Keratinocyte (primary cell): Measurements from ENCODE around the gene MLLT1. TPM values are rescaled to one million over a fixed set of nuclear protein-coding genes. Genes with fewer than 3 reads are reported as not detected.

Experiments used
- DNase-seq: peaks from one replicate; pipeline ENCODE4 v3.0.0-alpha.2; 2011; ENCODE audit warnings: low read depth, missing footprints, low spot score
- FAIRE-seq: peaks from 2 replicates; lab custom pipeline; 2011; peaks lifted over from hg19 to GRCh38; lab: Jason Lieb, UNC
- H2AFZ ChIP-seq: 2 replicates; pipeline ENCODE4 v1.6.0; 2012; ENCODE audit warnings: low read length, control low read depth, inconsistent platforms; ENCODE audit not compliant: control insufficient read depth
- H3K27ac ChIP-seq: 2 replicates; pipeline ENCODE4 v1.5.1; 2011; ENCODE audit warnings: low read length; ENCODE audit not compliant: control insufficient read depth, insufficient read depth
- H3K27me3 ChIP-seq: 3 replicates; pipeline ENCODE4 v1.6.0; 2011; ENCODE audit warnings: low read length; ENCODE audit not compliant: control insufficient read depth, insufficient read depth; ENCODE audit errors: extremely low read depth
- H3K36me3 ChIP-seq, 2 experiments: 2 replicates in 1 of 2; 3 replicates in 1 of 2; pipeline ENCODE4 v1.5.1; 2011; ENCODE audit warnings: low read length in 2 of 2, mild to moderate bottlenecking in 1 of 2; ENCODE audit not compliant: control insufficient read depth in 2 of 2, insufficient read depth in 2 of 2; ENCODE audit errors: extremely low read depth in 1 of 2
- H3K4me1 ChIP-seq: 3 replicates; pipeline ENCODE4 v1.5.1; 2011; ENCODE audit warnings: low read length; ENCODE audit not compliant: control insufficient read depth, insufficient read depth; ENCODE audit errors: extremely low read depth
- H3K4me2 ChIP-seq: 3 replicates; pipeline ENCODE4 v1.6.0; 2011; ENCODE audit warnings: low read depth, low read length; ENCODE audit not compliant: control insufficient read depth, insufficient read depth; ENCODE audit errors: extremely low read depth
- H3K4me3 ChIP-seq, 3 experiments: fragments of 200-600 bp in 1 of 3; sonication (generic) in 1 of 3; 2 replicates in 2 of 3; 3 replicates in 1 of 3; pipeline ENCODE4 v1.5.1; 2011 to 2016; ENCODE audit warnings: low read length in 3 of 3, mild to moderate bottlenecking in 3 of 3, control low read depth in 2 of 3, inconsistent platforms in 1 of 3, low read depth in 1 of 3, mixed read lengths in 1 of 3, mixed run types in 1 of 3, moderate library complexity in 1 of 3; ENCODE audit not compliant: control insufficient read depth in 2 of 3, insufficient read depth in 2 of 3; ENCODE audit errors: extremely low read depth in 1 of 3
- H3K79me2 ChIP-seq: 2 replicates; pipeline ENCODE4 v1.6.0; 2012; ENCODE audit warnings: low read length; ENCODE audit not compliant: control insufficient read depth, insufficient read depth
- H3K9ac ChIP-seq: 3 replicates; pipeline ENCODE4 v1.6.0; 2011; ENCODE audit warnings: low read length; ENCODE audit not compliant: control insufficient read depth, insufficient read depth; ENCODE audit errors: extremely low read depth
- H3K9me1 ChIP-seq: 3 replicates; pipeline ENCODE4 v1.6.0; 2011; ENCODE audit warnings: low read length; ENCODE audit not compliant: control insufficient read depth, insufficient read depth; ENCODE audit errors: extremely low read depth
- H3K9me3 ChIP-seq: 2 replicates; pipeline ENCODE4 v1.5.1; 2012; ENCODE audit warnings: low read depth, low read length; ENCODE audit not compliant: control insufficient read depth
- H4K20me1 ChIP-seq: 3 replicates; pipeline ENCODE4 v1.6.0; 2011; ENCODE audit warnings: low read length; ENCODE audit not compliant: control insufficient read depth, insufficient read depth; ENCODE audit errors: extremely low read depth
- CTCF ChIP-seq, 3 experiments: IDR thresholded peaks in 1 of 3; conservative IDR thresholded peaks in 1 of 3; optimal IDR thresholded peaks in 1 of 3; 2 replicates in 2 of 3; 3 replicates in 1 of 3; pipeline versions ENCODE3 to v1.5.1; 2011; ENCODE audit warnings: low read length in 3 of 3, mild to moderate bottlenecking in 3 of 3, moderate library complexity in 2 of 3, control low read depth in 1 of 3, inconsistent platforms in 1 of 3; ENCODE audit not compliant: insufficient read depth in 2 of 3; ENCODE audit errors: extremely low read depth in 1 of 3
- EZH2 ChIP-seq: IDR thresholded peaks from one replicate; pipeline ENCODE4 v1.6.1; 2012; ENCODE audit warnings: inconsistent platforms, mild to moderate bottlenecking, low read length, moderate library complexity
- dilution Hi-C: fragments of 300-500 bp; cut with MboI; formaldehyde crosslinking; loops from one replicate; pipeline ENCODE4 v1.7.0; 2020; ENCODE audit warnings: low sequenced_read_pairs; ENCODE audit not compliant: extremely low pct_ligation_motif_present
- polyA plus RNA-seq, 5 experiments: library from polyadenylated mRNA; depleted of rRNA in 3 of 5; stranded (reverse) in 3 of 5; stranded (forward) in 1 of 5; unstranded in 1 of 5; fragments of >200 nt; gene quantifications; 1 replicate in 1 of 5; 2 replicates in 3 of 5; 3 replicates in 1 of 5; pipeline versions ENCODE4 v1.2.1 to v1.2.3, GENCODE V29; 2011 to 2012; ENCODE audit warnings: missing spikeins in 2 of 5, low read depth in 1 of 5, low replicate concordance in 1 of 5

The MLLT1 gene
- polyA plus RNA-seq, 1 donor (not counting 4 experiments of a cell fraction or from before 2014, with no cell fraction given): 8.3 TPM

- no peak overlapping the region for H3K4me3 ChIP-seq
- TF ChIP-seq CTCF (optimal IDR thresholded peaks at IDR 0.05 in 1 of 3, IDR thresholded peaks at IDR 0.05 in 1 of 3, conservative IDR thresholded peaks at IDR 0.05 in 1 of 3; ENCODE audit: extremely low read depth in 1 of 3, insufficient read depth in 2 of 3, low read length in 3 of 3) (no peak), EZH2 (no peak)
- no peak overlapping the region for H3K27ac ChIP-seq
Observed at GRCh38 chr19:6233827-6234511, 45.8 kb downstream of the MLLT1 start.

GRCh38 chr19:6233056-6233826 lies 46.5 kb downstream of the MLLT1 start:
- H3K9me3 ChIP-seq: no peaks in the 10 kb centered on the region
- no peaks in the 10 kb centered on the region for H3K27me3 ChIP-seq
- no peak overlapping the region for H3K27ac ChIP-seq
- H3K4me3 ChIP-seq: no peak overlapping the region
- DNase-seq: no peak
- H2AFZ ChIP-seq: no peak overlapping the region
- H3K4me1 ChIP-seq: peaks cover 32% of the 10 kb centered on the region
- peaks cover 4 to 9% of the 10 kb centered on the region in 2 experiments for H3K36me3 ChIP-seq
- peaks cover 76% of the 10 kb centered on the region for H3K79me2 ChIP-seq
- dilution Hi-C loops: no loop called here
- H4K20me1 ChIP-seq: peaks cover 38% of the 10 kb centered on the region
- no peak overlapping the region for H3K9ac ChIP-seq
- no peak overlapping the region for H3K4me2 ChIP-seq
- peaks cover 7% of the 10 kb centered on the region for H3K9me1 ChIP-seq
- no peak for FAIRE-seq
- TF ChIP-seq EZH2: no peak
- TF ChIP-seq CTCF (optimal IDR thresholded peaks at IDR 0.05 in 1 of 3, IDR thresholded peaks at IDR 0.05 in 1 of 3, conservative IDR thresholded peaks at IDR 0.05 in 1 of 3; ENCODE audit: extremely low read depth in 1 of 3, insufficient read depth in 2 of 3, low read length in 3 of 3): no peak

More at GRCh38 chr19:6233827-6234511, 45.8 kb downstream of the MLLT1 start:
- peaks cover 45% of the 10 kb centered on the region for H4K20me1 ChIP-seq
- dilution Hi-C loops: no loop called here
- no peaks in the 10 kb centered on the region for H3K9me3 ChIP-seq
- H3K4me2 ChIP-seq: no peak overlapping the region
- peaks cover 75% of the 10 kb centered on the region for H3K79me2 ChIP-seq
- H2AFZ ChIP-seq: no peak overlapping the region
- DNase-seq: no peak
- H3K9ac ChIP-seq: no peak overlapping the region
- peaks cover 9% of the 10 kb centered on the region for H3K9me1 ChIP-seq
- H3K4me1 ChIP-seq: peaks cover 39% of the 10 kb centered on the region
- H3K27me3 ChIP-seq: no peaks in the 10 kb centered on the region
- H3K36me3 ChIP-seq: peaks cover 4 to 9% of the 10 kb centered on the region in 2 experiments
- no peak for FAIRE-seq
